ENCODE data around the gene DIPK1C. TPM values are rescaled to one million over a fixed set of nuclear protein-coding genes. Genes with fewer than 3 reads are reported as not detected.

DIPK1C gene
- total RNA-seq, 4 donors from 2014 or later, result 0.20 to 1.5 (median 0.44) TPM; not detected in 1

DNA sequence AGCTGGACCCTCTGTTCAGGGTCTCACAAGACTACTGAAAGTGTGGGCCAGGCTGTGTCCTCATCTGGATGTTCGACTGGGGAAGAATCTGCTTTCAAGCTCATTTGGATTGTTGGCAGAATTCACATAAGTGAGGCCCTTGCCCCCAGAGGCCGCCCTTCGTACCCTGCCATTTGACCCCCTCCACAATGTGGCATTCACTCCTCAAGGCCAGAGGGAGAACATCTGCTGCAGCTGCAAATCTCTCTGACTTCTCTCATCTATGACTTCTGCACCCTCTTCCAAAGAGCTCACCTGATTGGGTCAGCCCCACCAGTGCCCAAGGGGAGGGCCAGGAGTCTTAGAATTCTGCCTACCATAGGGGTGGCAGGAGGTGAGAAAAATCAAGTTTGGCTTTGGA, 35.2 kb upstream of the DIPK1C start:
- TF ChIP-seq POLR2A (IDR thresholded peaks at IDR 0.05), result no peak
- TF ChIP-seq, protein P1, sequence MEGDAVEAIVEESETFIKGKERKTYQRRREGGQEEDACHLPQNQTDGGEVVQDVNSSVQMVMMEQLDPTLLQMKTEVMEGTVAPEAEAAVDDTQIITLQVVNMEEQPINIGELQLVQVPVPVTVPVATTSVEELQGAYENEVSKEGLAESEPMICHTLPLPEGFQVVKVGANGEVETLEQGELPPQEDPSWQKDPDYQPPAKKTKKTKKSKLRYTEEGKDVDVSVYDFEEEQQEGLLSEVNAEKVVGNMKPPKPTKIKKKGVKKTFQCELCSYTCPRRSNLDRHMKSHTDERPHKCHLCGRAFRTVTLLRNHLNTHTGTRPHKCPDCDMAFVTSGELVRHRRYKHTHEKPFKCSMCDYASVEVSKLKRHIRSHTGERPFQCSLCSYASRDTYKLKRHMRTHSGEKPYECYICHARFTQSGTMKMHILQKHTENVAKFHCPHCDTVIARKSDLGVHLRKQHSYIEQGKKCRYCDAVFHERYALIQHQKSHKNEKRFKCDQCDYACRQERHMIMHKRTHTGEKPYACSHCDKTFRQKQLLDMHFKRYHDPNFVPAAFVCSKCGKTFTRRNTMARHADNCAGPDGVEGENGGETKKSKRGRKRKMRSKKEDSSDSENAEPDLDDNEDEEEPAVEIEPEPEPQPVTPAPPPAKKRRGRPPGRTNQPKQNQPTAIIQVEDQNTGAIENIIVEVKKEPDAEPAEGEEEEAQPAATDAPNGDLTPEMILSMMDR (IDR thresholded peaks at IDR 0.05), result no peak
- no peak for TF ChIP-seq EP300 (IDR thresholded peaks at IDR 0.05)
- H3K9me3 ChIP-seq, result no peaks in the 10 kb centered on the region
- WGBS, 2 donors, result 64 to 75% methylated on average over 3 of the region's 3 CpGs
- no peaks in the 10 kb centered on the region for H3K36me3 ChIP-seq
- H3K27me3 ChIP-seq, result no peaks in the 10 kb centered on the region
- no peak for DNase-seq (ENCODE audit: low spot score in 2 of 2)
- no peak overlapping the region for H3K4me3 ChIP-seq
- peaks cover 0 to 7% (median 5%) of the 10 kb centered on the region in 4 donors for H3K4me1 ChIP-seq
- H3K27ac ChIP-seq, result no peak overlapping the region

DNA sequence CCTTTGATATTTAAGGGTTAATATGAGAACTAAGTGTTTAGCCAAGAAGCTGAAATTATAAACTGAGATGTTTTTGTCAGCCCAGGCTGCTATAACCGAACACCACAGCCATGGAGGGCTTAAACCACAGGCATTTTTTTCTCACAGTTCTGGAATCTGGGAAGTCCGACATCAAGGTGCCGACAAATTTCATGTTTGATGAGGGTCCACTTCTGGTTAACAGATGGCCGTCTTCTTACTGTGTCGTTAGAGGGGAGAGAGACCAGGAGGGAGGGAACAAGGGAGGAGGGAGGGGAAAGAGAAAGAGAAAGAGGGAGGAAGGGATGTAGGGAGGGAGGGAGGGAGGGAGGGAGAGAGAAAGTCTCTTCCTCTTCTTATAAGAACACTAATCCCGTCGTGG, 32.6 kb upstream of the DIPK1C start:
- Histone ChIP-seq H3K36me3 (no peaks in the 10 kb centered on the region), H3K4me3 (no peak overlapping the region), H3K9me3 (no peaks in the 10 kb centered on the region), H3K27ac (no peak overlapping the region), H3K4me1 (peaks cover 0 to 10% (median 1%) of the 10 kb centered on the region in 4 donors), H3K27me3 (no peaks in the 10 kb centered on the region)
- no peak for DNase-seq (ENCODE audit: low spot score in 2 of 2)
- 32 to 36% methylated on average over 7 of the region's 7 CpGs for WGBS, 2 donors
- TF ChIP-seq, protein P1 (IDR thresholded peaks at IDR 0.05), result no peak
- TF ChIP-seq POLR2A (IDR thresholded peaks at IDR 0.05) (no peak), EP300 (IDR thresholded peaks at IDR 0.05) (no peak)

- DNase-seq (ENCODE audit: low spot score in 2 of 2), result no peak
- Histone ChIP-seq H3K27ac (no peak overlapping the region), H3K4me3 (no peak overlapping the region), H3K36me3 (no peaks in the 10 kb centered on the region), H3K4me1 (peaks cover 0 to 10% (median 2%) of the 10 kb centered on the region in 4 donors), H3K9me3 (no peaks in the 10 kb centered on the region), H3K27me3 (no peaks in the 10 kb centered on the region)
- WGBS, 2 donors, result 95% methylated on average over 8 of the region's 8 CpGs
- TF ChIP-seq POLR2A (IDR thresholded peaks at IDR 0.05) (no peak), EP300 (IDR thresholded peaks at IDR 0.05) (no peak)
- TF ChIP-seq, protein P1 (IDR thresholded peaks at IDR 0.05), result no peak
Observed at GRCh38 chr18:74488864-74489263, 31.8 kb upstream of the DIPK1C start.

GRCh38 chr18:74488354-74488753, 31.2 kb upstream of the DIPK1C start:
- Histone ChIP-seq H3K4me3 (no peak overlapping the region), H3K9me3 (no peaks in the 10 kb centered on the region), H3K27ac (no peak overlapping the region), H3K27me3 (no peaks in the 10 kb centered on the region), H3K4me1 (peaks cover 0 to 10% (median 2%) of the 10 kb centered on the region in 4 donors), H3K36me3 (no peaks in the 10 kb centered on the region)
- no peak for DNase-seq (ENCODE audit: low spot score in 2 of 2)
- WGBS, 2 donors, result 93% methylated on average over 8 of the region's 8 CpGs
- TF ChIP-seq, protein P1 (IDR thresholded peaks at IDR 0.05), result no peak
- TF ChIP-seq POLR2A (IDR thresholded peaks at IDR 0.05) (no peak), EP300 (IDR thresholded peaks at IDR 0.05) (no peak)

GRCh38 chr18:74486119-74486849, 29.2 kb upstream of the DIPK1C start:
- H3K9me3 ChIP-seq, result no peaks in the 10 kb centered on the region
- no peak overlapping the region for H3K27ac ChIP-seq
- H3K4me3 ChIP-seq, result no peak overlapping the region
- no peak for DNase-seq (ENCODE audit: low spot score in 2 of 2)
- H3K27me3 ChIP-seq, result no peaks in the 10 kb centered on the region
- H3K36me3 ChIP-seq, result no peaks in the 10 kb centered on the region
- WGBS, 2 donors, result 72 to 76% methylated on average over 15 of the region's 15 CpGs
- TF ChIP-seq EP300 (IDR thresholded peaks at IDR 0.05) (no peak), POLR2A (IDR thresholded peaks at IDR 0.05) (no peak)
- TF ChIP-seq, protein P1 (IDR thresholded peaks at IDR 0.05), result no peak
- H3K4me1 ChIP-seq, result peaks cover 0 to 10% (median 2%) of the 10 kb centered on the region in 4 donors

All from tibial nerve (tissue), 4 donors.